Measurements from ENCODE around the gene STXBP6.
A peak's percentile ranks its signal among the peaks of the same experiment; 100 is the strongest.

The STXBP6 gene

GRCh38 chr14:24880689-24881088 lies 169.3 kb downstream of the STXBP6 start:
- DNase-seq = no peak

DNA sequence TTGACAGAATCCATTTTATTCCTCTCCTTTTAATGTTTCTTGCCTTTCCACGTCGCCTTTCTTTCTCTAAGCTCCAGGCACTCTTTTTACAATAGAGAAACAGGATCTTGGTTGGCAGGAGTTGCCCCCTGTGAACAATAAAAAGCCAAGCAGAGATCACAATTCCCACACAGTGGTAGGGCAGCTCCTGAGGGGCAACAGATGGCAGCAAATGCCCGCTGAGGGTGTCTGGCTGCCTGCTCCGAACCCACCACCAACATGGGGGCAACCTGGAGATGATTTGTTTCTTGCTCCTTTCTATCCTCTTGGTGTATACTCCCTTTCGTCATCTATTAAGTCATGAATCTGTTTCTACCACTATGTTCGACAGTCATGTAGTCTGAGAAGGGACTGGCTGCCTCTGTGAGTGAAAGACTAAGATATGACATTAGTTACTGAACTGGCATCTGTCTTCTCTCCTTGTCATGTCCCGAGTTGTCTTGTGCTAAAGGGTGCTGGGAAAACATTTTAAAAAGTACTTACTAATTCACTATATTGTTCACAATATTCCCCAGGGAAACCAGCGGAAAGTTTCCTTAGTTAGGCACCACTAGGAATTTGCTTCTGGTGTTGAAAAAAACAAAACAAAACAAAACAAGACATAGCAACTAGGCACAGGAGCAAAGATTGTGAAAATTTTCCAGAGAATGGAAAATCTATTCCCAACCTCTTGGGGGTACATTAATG lies 170.1 kb downstream of the STXBP6 start:
- DNase-seq = no peak

- no peak for DNase-seq
These were observed 173.0 kb downstream of the STXBP6 start for GRCh38 chr14:24876996-24877395.

GRCh38 chr14:24875991-24876878 lies 173.7 kb downstream of the STXBP6 start:
- peak; percentile 24 to 33 for DNase-seq

GRCh38 chr14:24875203-24875838 lies 174.6 kb downstream of the STXBP6 start:
- DNase-seq = peak in 1 of 2 donors; percentile 6

- DNase-seq = no peak
These were observed 175.3 kb downstream of the STXBP6 start for GRCh38 chr14:24874514-24875202.

DNA sequence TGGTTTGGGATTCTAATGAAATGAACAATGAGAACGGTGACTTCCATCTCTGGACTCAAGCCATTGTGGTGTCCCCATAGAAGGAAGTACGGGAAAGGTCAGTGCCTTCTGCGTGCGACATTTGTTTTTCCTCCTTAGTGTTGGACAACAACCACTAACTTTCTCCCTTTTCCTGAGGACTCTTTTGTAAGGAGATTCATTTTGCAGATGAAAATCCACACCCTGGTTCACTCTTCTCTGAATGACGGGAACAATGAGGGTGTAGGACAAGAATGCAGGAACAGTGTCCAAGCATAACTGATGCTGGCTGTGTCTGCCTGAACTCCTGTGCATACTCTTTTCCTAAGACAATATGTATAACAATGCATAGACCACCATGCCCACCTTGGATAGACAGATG lies 176.4 kb downstream of the STXBP6 start:
- DNase-seq = no peak

- no peak for DNase-seq
These were observed 178.8 kb downstream of the STXBP6 start for GRCh38 chr14:24870949-24871701.

DNA sequence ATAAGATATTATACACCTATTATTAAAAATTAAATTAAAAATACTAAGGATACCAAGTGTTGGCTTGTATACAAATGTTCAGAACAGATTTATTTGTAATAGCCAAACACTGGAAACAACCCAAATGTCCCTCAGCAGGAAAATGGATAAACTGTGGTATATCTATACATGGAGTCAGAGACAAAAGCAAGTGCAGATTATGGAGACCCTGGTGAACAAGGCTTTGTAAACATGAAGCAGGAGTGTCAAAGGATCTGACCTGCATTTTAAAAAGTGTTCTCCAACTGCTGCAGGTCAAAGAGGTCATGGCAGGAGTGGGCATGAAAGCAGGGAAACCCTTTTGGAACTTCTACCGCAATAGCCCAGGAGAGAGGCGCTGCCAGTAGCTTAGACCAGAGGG lies 181.6 kb downstream of the STXBP6 start:
- DNase-seq = no peak

GRCh38 chr14:24866067-24866639 lies 183.8 kb downstream of the STXBP6 start:
- no peak for DNase-seq

DNA sequence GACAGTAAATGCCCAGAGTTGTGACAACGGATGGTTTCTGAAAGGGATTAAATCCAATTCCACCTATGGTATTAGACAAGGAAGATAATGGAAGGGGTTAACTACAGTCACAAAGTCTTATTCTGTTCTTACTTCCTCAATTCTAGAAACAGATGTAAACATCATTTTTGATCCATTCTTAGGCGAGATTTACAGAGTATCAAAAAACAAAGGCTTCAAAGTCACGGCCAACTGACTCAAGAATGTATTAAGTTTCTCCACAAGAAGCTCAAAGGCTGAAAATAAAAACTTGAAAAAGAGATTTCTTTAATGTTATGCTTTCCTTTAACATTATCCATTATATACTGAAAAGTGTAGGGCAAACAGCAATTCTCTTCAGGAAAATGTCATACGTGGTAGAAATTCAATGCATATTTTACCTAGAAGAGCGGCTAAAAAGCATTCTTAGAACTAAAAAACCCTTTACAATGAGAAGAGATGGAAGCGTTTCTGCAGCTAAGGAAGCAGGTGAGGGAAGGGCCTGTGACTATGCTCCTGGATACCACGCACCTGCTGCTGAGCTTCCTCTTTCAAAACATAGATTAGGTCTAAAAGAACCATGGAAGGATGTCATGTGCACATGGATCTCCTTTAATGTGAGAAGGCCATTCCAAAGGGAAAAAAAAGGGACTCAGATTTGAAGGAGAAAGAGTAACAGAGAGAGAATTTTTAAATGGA lies 185.8 kb downstream of the STXBP6 start:
- DNase-seq = no peak

GRCh38 chr14:24861083-24861630 lies 188.8 kb downstream of the STXBP6 start:
- DNase-seq = no peak

DNA sequence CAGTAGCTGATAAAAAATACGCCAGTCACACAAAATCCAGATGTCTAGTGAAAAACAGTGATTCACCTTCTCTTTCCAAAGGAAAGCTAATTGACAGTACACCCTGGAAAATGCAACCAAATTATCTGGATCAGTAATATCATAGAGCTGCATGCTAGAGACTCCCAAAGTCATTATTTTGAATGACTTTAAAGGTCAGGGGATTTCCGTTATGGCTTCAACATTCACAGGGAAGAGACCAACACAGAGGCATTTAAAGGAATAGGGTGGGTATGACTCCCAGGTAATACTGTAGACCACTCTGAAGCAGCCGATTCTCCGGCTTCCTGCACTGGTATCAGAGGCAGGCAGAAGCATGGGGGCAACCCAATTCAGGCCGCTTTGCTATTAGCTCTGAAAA lies 190.4 kb downstream of the STXBP6 start:
- DNase-seq = no peak

GRCh38 chr14:24858684-24859083 lies 191.3 kb downstream of the STXBP6 start:
- DNase-seq = no peak

DNA sequence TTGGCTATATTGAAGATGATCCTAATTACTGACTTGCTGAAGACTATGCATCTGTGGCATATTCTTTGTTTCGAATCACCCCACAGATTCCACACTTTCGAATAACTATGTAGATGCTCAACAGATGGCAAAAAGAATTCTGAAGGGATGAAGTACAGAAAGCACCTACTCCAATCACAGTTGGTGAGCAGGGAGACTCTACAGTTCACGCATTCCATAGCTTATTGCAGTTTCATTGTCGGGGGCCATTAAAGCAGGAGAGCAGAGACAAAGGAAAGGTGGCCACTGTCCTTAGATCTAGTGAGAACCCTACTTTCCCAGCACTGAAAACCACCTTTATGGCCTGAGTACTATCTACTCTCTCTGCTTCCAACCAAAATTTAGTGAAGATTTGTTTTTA lies 191.9 kb downstream of the STXBP6 start:
- DNase-seq = no peak

DNA sequence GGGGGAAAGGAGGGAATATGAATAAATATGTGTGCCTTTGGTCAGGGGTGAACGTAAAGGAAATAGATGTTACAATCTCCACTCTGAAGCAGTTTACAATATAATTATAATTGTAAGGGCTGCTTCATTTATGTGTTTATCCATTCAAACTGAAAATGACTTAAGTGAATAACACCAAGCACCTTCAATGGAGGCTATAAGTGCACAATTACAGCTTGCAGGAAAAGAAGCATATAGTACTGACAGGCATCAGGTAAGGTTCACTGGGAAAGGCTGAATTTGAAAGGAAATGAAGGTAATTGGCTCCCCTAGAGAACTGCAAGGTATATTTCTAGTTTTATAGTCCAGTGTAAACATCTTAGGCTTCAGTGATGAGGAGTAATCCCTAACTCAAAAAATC lies 192.7 kb downstream of the STXBP6 start:
- DNase-seq = no peak

- DNase-seq = no peak
These were observed 196.5 kb downstream of the STXBP6 start for GRCh38 chr14:24853446-24853845.

DNA sequence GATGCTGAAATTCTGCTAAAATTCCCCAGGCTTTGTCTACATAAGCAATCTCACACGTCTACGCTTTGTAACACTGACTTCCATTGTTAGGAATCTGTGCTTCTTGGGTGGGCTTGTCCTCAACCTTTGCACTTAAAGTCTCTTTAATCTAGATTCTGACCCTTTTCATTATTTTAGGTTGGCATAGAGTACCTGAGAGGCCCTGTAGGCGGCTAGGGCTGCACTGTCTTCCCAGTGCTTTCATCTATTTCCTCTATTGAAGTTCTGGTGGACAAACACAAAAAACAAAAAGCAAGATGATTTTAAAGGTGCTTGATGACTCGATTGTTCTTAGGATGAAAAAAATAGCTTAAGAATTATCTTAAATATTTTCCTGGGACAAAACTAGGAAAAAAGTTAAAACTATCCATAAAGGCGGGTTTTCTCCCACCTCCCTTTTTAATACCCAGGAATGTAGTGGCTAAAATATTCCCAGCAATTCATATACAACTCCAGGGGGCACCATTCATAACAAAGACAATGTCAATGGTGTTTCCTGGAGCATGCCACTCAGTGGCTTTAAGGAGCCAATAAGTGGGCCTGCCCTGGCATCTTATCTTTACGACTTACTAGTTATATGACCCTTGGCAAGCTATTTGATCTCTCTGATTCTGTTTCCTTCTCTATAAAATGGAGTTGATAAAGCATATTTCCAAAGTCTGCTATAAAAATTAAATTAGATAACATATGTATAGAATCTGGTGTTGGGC lies 197.5 kb downstream of the STXBP6 start:
- no peak for DNase-seq

DNA sequence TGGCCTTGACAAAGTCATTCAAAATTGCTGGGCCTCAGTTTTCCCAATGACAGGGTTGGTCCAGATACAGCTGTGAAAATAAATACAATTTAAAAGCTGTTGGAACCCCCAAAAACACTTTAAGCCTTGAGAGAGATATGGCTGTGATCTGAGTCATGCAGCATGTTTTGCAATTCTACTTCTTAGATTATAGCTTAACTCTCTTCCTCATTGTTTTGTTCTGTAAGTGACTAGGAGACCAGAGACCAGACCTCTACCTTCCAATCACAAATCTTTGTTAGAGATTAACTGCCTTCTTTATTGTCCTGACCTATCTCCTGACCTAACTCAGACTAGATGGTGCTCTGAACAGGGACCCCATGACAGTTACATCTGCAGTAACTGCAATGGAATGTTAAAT lies 198.1 kb downstream of the STXBP6 start:
- DNase-seq = peak; percentile 29 to 31

GRCh38 chr14:24851406-24851805 lies 198.5 kb downstream of the STXBP6 start:
- DNase-seq = no peak

Data from inflammatory macrophage treated with lipopolysaccharide for 1 hour (primary cell).